Activated CD8-positive, alpha-beta memory T cell treated with anti-CD3 and anti-CD28 coated beads, Interleukin-2, amount 50 U/mL, for 48 hours (primary cell): ENCODE data around the gene UBR3.

Source experiments
- DNase-seq: peaks from one replicate; pipeline ENCODE4 v3.0.0-alpha.2; 2020

The UBR3 gene

DNA sequence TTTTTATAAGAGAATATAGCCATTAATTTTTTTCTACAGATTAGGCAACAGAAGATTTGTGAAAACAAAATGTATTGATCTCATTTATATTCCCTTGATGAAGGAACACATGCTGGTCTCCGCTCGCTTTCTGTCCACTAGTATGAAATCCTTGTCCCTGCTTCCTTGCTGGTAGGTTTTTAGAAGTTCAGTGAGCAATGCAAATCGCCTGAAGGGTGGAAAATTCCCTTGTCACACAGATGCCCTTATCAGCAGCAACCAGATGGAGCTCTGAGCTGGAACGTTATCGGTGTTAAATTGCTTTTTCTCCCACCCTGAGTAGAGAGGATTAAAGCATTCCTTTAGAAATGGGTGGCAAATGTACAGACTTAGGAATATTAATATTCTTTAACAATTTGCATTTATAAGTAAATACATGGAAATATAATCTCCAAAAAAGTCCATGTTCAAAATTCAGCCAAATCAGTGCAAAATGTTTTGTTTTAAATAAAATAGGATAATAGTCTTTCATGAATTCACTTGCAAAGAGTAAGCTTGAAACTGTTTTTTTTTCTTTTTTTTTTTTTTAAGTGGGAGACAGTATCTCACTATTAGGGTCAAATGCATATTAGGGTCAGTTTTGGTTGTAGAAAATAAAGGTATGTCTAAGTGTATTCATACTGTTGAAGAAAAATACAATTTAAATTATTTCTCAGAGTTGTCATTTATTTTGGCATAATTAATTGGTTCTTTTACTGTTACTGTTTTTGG is 186.7 kb downstream of the UBR3 start:
- no peak for DNase-seq

DNA sequence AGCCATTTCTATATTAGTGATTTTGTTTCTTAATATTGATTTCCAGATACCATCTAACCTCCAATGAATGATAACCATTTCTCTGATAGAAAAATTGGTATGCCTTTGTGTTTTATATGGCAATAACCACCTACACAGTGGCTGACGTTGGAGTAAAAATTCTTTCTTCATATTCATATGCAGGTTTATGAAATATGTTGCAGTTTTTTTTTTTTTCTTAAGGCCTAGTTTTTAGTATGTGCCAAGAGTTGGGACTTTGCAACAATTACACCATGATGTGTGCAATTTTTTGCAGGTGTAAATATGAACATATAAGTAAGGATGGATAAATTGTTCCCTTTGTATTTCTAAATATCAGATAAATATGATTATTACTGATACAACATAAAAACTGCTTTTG is 187.5 kb downstream of the UBR3 start:
- DNase-seq = no peak

DNA sequence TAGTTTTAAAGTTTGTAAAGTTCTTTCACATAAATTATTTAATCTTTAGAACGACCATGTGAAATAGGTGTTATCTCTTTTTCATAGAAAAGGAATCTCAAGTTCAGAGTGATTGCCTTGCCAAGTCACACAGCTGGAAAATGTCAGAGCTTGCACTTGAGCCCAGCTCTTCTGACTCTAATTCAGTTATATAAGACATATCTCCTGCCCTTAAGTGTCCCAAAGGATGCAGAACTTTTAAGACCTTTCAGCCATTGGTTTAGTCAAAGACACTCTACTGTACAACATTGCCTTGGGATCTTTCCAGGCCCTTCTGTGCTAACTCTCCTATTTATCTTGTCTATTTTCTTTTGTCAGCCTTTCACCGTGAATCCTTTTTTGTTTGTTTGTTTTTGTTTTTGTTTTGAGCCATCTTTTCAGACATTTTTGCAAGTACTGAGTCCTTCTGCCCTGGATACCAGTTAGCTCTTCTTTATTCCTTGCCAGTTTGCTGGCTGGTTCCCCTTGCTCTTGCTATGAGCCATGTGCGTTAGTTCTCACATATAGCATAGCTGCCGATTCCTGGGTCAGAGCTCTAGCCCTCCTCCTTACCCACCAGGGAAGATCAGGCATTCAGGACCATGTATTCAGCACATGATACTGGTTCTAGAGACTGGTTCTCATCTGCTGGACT is 190.7 kb downstream of the UBR3 start:
- DNase-seq = no peak

DNA sequence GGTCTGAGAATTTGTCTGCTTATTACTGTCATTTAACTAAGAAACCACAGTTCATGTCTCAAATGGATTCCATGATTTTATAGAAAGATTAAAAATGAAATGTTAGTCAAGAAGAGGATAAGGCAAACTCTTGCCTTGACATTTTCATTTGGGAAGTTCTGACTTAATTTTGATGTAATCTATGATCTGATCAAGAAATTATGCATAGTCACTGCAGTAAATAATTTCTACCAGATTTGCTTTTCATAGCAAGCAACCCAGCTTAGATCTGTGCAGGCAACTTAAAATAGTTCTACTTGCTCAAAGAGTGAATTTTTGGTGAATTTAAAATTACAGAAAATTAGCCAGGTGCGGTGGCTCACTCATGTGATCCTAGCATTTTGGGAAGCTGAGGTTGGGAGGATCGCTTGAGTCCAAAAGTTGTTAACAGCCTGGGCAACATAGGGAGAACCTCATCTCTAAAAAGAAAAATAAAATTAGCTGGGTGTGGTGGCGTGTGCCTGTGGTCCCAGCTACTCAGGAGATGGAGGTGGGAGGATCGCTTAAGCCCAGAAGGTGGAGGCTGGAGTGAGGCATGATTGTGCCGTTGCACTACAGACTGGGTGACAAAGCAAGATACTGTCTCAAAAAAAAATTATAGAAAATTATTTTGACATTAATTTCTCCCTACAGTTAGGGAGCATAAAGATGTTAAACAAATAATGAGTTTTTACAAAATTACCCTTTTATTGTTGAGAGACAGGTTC is 192.0 kb downstream of the UBR3 start:
- no peak for DNase-seq

DNA sequence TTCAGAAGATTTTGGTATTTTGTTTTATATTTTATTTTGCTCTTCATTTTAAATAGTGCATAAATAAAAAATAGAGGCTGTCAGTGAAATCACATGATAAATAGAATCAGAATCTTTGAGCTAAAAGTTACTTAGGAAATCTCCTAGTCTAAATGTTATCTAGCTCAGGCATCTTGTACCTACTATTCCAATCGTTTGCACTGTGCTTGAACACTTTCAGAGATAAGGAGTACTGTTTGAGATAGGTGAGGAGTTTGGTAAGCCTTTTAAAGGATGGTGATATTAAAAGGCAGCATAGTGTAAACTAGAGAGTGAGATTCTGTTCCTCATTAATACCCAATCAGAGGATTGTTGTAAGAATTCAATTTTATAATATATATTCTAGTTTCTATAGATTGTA is 193.5 kb downstream of the UBR3 start:
- DNase-seq = no peak

DNA sequence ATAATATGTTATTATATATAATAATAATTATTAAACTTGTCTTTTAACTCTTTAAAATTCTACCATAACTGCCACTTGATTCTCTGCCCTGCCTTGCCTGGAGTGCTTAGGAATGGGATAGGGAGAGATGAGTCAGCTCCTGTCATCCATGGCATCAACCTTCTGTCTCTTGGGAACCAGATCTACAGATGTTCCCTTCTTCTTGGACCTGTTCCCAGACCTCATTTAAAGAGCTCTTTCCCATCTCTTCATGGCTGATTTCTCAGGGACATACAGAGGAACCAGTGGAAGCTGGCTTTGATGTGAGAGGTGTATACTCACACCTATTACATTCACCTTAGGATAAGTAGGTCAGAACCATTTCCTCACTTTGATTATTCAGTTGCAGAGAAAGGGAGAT is 195.4 kb downstream of the UBR3 start:
- no peak for DNase-seq

DNA sequence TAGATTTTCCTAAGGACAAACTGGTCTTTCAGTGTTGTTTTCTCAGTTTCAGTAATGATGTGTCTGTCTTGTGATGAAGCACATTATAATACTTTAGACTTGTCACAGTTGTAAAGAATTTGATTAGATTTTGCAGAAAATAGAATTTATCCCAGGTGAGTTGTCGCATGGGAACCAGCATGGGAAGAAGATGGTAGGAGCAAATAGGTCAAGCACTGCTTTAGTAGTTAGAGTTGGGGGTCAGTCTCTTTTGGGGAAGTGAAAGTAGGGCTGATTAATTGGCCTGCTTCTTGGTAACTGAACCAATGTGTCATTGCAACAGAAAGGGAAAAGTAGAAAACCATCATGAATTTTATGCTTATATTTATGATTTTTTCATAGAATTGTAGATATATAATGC is 197.5 kb downstream of the UBR3 start:
- DNase-seq = no peak

DNA sequence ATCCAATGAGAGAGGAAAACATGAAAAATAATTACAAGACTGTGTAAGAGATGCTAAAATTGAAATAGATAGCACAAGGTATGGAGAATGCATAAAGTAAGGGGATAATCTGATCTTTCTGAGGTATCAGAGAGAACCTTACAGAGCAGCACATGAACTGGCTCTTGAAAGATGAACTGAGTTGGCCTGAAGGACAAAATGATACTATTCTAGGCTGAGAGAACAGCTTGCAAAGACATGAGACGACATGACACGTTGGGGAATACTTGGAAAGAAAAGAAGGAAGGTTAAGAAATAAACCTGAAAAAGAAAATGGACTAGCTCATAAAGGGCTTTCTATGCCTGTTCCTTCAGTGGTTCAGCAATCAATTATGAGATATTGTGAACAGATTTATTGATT is 198.0 kb downstream of the UBR3 start:
- DNase-seq = no peak

DNA sequence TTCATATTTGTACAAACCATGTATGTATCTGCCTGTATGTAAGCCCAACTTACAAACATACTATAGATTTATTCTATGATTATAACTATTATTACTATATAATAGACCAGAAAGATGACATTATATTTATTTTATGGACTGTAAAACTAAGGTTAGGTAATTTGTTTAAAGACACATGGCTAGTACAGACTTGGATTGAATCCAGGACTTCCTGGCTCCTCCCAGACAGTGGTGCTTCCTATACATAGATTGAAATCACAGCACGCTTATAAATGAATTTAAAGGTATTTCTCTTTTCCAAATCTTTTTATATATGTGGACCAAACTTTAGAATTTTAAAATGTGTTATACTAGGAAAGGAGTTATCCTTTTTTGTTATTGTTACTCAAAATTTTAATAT is 199.1 kb downstream of the UBR3 start:
- no peak for DNase-seq

DNA sequence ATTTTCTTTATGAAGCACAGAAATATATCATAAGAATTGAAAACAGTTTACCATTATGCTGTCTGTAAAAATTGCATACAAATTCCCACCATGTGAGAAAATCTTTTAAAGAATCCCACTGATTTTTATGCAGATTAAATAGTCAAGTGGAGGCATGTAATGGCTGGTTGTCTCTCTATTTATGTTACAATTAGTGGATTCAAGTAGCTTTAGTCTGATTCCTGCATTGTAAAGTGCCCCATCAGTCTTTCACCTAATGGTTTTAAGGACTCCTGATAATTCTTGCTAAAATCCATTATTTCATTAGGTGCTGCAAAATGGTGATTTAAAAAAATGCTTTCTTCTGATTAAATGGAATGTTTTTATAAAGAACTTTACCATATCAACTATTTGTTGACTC is 202.3 kb downstream of the UBR3 start:
- DNase-seq = no peak

DNA sequence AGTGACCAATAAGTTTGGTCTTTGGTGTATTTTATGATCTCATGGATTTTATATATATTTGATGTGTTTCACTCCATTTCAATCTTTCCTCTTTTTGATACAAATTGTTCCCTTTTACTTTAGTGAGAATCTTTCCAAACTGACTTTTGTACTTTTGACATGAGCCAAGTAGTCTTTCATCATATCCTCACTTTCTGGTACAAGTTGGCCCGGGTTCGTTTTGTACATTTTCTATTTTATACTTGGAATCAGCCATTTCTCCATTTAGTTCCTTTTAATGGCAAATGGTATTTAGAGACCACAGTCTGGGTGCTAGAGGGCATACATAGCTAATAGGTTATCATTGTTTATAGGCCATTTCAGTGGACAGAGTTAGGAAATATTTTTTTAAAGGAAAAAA is 202.8 kb downstream of the UBR3 start:
- no peak for DNase-seq

DNA sequence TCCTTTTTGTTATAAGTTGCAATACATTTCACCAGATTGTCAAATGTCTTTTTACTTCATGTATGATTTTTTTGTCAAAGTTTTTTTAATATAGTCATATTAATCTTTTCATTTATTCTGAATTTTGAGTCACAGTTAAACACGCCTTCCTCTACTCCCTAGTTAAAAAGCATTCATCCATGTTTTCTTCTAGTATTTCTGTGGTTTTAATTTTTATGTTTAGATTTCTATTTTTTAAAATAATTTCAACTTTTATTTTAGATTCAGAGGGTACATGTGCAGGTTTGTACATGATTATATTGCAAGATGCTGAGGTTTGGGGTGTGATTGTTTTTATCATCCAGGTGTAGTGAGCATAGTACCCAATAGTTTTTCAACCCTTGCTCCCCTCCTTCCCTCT is 204.0 kb downstream of the UBR3 start:
- DNase-seq = no peak

DNA sequence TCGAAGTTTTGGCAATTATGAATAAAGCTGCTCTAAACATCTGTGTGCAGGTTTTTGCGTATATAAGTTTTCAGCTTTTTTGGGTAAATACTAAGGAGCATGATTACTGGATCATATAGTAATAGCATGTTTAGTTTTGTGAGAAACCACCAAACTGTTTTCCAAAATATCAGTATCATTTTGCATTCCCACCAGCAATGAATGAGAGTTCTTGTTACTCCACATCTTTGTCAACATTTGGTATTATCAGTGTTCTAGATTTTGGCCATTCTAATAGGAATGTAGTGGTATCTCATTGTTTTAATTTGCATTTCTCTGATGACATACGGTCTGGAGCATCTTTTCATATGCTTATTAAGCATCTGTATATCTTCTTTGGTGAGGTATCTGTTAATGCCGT is 207.3 kb downstream of the UBR3 start:
- DNase-seq = no peak

DNA sequence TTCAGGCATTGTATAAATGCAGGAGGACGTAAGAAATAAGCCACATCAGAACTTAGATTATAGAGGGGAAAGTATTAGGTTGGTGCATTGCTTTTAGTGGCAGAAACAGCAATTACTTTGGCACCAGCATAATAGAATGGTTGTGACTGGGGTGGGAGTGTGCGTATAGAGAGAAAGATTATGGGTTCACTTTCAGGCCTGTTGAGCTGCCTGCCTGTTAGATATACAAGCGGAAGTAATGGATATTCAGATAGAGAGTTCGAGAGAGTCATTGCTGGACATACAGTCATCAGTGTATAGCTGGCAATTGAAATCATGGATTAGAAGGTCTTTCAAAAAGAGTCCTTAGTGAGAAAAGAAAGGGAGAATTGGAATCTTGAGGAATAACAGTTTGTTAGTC is 211.5 kb downstream of the UBR3 start:
- DNase-seq = no peak

DNA sequence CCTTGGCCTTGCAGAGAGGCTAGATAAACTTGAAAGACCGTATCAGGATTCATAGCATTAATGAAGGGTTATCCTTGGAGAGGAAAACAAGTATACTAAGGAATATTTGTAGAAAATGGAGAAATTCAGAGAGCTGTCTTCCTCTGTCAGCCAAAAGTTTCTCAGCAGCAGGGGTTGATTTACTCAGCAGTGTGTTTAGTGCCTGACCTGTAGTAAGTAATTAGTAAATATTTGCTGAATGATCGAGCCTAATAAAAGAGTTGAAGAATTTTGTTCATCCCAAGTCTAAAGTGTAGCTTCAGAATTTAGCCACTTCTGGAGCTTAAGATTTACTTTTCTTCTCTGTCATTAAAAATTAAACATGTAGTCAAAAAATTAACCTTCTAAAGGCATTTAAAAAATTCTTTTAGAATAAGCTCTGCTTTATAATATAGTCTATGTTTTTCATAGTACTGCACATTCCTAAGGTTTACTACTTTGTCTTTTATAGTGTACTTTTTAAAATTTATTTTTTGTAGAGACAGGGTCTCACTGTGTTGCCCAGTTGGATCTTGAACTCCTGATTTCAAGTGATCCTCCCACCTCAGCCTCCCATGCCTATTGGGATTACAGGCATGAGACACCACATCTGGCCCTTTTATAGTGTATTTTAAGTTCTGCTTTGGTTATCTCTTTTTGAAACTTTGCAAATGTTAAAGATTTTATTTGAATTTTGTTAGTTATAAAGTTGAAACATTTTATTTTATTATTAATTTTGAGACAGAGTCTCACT is 212.3 kb downstream of the UBR3 start:
- no peak for DNase-seq

DNA sequence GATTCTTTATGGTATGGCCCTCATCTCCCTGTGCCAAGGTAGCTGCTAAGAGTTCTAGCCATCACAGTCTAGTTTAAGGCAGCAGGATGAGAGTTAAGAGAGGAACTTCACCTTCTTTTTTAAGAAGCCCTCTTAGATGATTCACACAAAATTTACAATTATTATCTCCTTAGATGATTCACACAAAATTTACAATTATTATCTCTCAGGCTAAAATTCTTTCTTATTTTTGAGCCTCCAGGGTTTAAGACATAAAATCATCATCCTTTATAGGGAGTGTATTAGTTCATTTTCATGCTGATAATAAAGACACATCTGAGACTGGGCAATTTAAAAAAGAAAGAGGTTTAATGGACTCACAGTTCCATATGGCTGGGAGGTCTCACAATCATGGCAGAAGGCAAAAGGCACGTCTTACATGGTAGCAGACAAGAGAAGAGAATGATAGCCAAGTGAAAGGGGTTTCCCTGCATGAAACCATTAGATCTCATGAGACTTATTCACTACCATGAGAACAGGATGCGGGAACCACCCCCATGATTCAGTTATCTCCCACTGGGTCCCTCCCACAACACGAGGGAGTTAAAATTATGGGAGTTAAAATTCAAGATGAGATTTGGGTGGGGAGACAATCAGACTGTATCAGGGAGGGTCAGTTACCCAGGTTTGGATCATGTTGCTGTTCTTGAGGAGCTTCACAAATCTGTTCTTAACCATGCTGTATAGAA is 217.7 kb downstream of the UBR3 start:
- DNase-seq = no peak

DNA sequence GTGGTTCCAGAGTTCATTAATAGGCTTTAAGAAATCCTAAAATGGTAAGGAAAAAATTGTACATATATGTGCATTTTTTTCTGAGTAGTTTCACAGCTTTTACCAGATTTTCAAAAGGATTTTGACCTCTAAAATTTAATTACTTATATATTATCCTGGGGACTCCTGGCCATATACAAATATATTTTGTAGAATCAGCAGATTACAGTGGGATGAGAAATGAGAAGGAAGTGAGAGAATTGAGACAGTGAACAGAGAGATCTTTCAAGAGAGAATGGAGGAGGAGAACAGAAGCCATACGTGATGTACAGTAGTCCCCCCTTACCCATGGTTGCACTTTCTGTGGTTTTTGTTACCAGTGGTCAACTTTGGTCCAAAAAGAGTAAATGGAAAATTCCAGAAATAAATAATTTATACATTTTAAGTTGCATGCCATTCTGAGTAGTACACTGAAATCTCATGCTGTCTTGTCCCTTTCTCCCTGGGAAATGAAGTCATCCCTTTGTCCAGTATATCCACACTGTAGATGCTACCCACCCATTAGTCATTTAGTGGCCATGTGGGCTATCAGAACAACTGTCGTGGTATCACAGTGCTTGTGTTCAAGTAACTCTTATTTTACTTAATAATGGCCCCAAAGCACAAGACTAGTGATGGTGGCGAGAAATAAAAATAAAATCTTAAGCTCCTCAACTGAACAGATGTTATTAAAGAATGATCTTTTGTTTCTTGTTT is 220.2 kb downstream of the UBR3 start:
- no peak for DNase-seq

DNA sequence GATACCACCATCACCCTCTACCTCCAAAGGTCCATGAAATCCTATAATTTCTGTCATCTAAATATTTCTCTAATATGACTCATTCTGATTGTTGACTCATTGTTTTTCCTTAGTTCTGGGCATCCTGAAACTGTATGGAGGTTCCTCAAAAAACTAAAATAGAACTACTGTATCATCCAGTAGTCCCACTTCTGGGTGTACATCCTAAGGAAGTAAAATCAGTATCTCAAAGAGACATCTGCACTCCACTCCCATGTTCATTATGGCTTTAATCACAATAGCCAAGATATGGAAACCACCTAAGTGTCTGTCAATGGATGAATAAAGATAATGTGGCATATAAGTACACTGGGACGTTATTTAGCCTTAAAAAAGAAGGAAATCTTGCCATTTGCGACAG is 224.9 kb downstream of the UBR3 start:
- DNase-seq = no peak

DNA sequence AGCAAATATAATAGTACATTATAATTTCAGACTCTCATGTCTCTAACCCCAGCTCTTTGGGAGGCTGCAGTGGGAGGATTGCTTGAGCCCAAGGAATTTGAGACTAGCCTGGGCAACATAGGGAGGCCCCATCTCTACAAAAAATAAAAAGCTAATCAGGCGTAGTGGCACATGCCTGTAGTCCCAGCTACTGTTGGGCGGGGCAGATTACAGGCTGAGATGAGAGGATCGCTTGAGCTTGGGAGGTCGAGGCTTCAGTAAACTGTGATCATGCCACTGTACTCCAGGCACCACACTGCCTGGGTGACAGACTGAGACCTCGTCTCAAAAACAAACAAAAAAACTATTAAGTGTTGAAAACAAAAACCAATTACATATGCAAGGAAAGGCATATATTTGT is 227.7 kb downstream of the UBR3 start:
- no peak for DNase-seq

DNA sequence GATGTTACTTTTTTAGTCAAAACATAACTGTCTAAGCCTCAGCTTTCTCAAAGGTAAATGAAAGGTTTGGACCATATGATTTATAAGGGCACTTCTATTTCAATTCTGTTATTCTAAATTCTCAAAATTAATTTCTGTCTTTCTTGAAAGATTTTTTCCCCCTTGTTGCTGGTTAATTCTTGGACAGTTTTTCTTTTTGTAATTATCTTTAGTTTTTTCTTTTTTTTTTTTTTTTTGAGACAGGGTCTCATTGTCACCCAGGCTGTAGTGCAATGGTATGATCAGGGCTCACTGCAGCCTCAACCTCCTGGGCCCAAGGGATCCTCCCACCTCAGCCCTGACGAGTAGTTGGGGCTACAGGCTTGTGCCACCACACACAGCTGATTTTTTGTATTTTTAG is 229.6 kb downstream of the UBR3 start:
- no peak for DNase-seq

DNA sequence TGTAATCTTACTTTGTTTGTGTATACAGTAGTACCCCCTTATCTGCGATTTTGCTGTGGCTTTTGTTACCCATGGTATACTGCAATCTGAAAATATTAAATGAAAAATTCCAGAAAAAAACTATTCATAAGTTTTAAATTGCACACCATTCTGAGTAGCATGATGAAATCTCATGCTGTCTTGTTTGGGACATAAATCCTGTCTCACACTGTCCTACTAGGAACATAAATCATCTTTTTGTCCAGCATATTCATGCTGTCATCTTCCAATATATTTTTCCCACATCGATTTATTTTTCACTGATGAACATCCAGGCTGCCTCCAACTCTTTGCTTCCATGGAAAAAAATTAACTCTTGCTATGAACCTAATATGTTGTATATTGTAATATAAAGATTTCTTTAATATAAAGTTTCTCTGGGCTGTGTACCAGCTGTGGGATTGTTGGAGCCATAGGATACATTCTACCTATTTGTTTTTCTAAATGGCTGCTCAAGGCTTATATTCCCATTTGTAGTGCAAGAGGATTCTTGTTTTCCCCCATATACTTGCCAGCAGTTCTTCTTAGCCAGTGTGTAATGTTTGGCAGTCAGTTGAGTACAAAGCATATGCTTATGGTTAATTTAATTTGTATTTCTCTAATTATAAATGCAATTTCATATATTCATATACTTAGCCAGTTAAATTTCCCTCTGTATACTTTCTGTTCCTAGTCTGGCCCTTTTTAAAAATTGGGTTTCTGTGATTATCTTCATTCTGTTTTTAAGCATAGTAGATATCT is 236.4 kb downstream of the UBR3 start:
- DNase-seq = no peak
